ENCODE data around the gene AFF4. TPM values are rescaled to one million over a fixed set of nuclear protein-coding genes. Genes with fewer than 3 reads are reported as not detected.
A peak's percentile ranks its signal among the peaks of the same experiment; 100 is the strongest.

AFF4 gene
- total and polyA plus RNA-seq, 2 experiments from 2014 or later = 32.5 to 83.6 TPM

- H3K4me3 ChIP-seq = no peak overlapping the region
- no peak for TF ChIP-seq CTCF (IDR thresholded peaks at IDR 0.05; ENCODE audit: low read depth, low read length)
- H3K27ac ChIP-seq = no peak overlapping the region
- no peaks in the 10 kb centered on the region for H3K27me3 ChIP-seq
- H3K4me1 ChIP-seq (ENCODE audit: low read depth) = no peaks in the 10 kb centered on the region
- H3K36me3 ChIP-seq = no peaks in the 10 kb centered on the region
- peak in 1 of 2 donors; percentile 65 for DNase-seq (ENCODE audit: low read depth in 1 of 2, low spot score in 1 of 2)
- H3K9me3 ChIP-seq (ENCODE audit: low read depth) = no peaks in the 10 kb centered on the region
Measured at GRCh38 chr5:132841305-132841704, 122.1 kb downstream of the AFF4 start.

GRCh38 chr5:132840896-132841295, 122.5 kb downstream of the AFF4 start:
- Histone ChIP-seq H3K27me3 (no peaks in the 10 kb centered on the region), H3K4me1 (ENCODE audit: low read depth) (no peaks in the 10 kb centered on the region), H3K27ac (no peak overlapping the region), H3K9me3 (ENCODE audit: low read depth) (no peaks in the 10 kb centered on the region), H3K4me3 (no peak overlapping the region), H3K36me3 (no peaks in the 10 kb centered on the region)
- no peak for DNase-seq (ENCODE audit: low read depth in 1 of 2, low spot score in 1 of 2)
- TF ChIP-seq CTCF (IDR thresholded peaks at IDR 0.05; ENCODE audit: low read depth, low read length) = no peak

GRCh38 chr5:132840313-132840712, 123.1 kb downstream of the AFF4 start:
- Histone ChIP-seq H3K4me1 (ENCODE audit: low read depth) (no peaks in the 10 kb centered on the region), H3K36me3 (no peaks in the 10 kb centered on the region), H3K27me3 (no peaks in the 10 kb centered on the region), H3K27ac (peak overlapping the region; percentile 49), H3K9me3 (ENCODE audit: low read depth) (no peaks in the 10 kb centered on the region), H3K4me3 (no peak overlapping the region)
- no peak for TF ChIP-seq CTCF (IDR thresholded peaks at IDR 0.05; ENCODE audit: low read depth, low read length)
- DNase-seq (ENCODE audit: low read depth in 1 of 2, low spot score in 1 of 2) = no peak

GRCh38 chr5:132839426-132840301, 123.8 kb downstream of the AFF4 start:
- no peak overlapping the region for H3K4me3 ChIP-seq
- no peak for TF ChIP-seq CTCF (IDR thresholded peaks at IDR 0.05; ENCODE audit: low read depth, low read length)
- no peaks in the 10 kb centered on the region for H3K9me3 ChIP-seq (ENCODE audit: low read depth)
- H3K27ac ChIP-seq = peak overlapping the region; percentile 49
- peak in 1 of 2 donors; percentile 76 for DNase-seq (ENCODE audit: low read depth in 1 of 2, low spot score in 1 of 2)
- H3K4me1 ChIP-seq (ENCODE audit: low read depth) = no peaks in the 10 kb centered on the region
- no peaks in the 10 kb centered on the region for H3K27me3 ChIP-seq
- no peaks in the 10 kb centered on the region for H3K36me3 ChIP-seq

- DNase-seq (ENCODE audit: low read depth in 1 of 2, low spot score in 1 of 2) = no peak
- no peaks in the 10 kb centered on the region for H3K9me3 ChIP-seq (ENCODE audit: low read depth)
- no peaks in the 10 kb centered on the region for H3K27me3 ChIP-seq
- TF ChIP-seq CTCF (IDR thresholded peaks at IDR 0.05; ENCODE audit: low read depth, low read length) = no peak
- no peaks in the 10 kb centered on the region for H3K4me1 ChIP-seq (ENCODE audit: low read depth)
- no peak overlapping the region for H3K27ac ChIP-seq
- H3K36me3 ChIP-seq = no peaks in the 10 kb centered on the region
- no peak overlapping the region for H3K4me3 ChIP-seq
Measured at GRCh38 chr5:132838516-132839282, 124.7 kb downstream of the AFF4 start.

Measured in cardiac muscle cell (in vitro differentiated cells and primary cell).